HepG2 (cell line): Measurements from ENCODE around the gene KHK. TPM values are rescaled to one million over a fixed set of nuclear protein-coding genes. Genes with fewer than 3 reads are reported as not detected.

Experiments
- AKAP8 ChIP-seq: sonication (generic); formaldehyde crosslinking; IDR thresholded peaks from 2 replicates; pipeline ENCODE4 v1.5.1; 2020; ENCODE audit warnings: mild to moderate bottlenecking, missing genetic modification reagents
- CHCHD3 ChIP-seq: sonication (generic); formaldehyde crosslinking; IDR thresholded peaks from 2 replicates; pipeline ENCODE4 v1.8.0; 2022; ENCODE audit warnings: mild to moderate bottlenecking, missing genetic modification reagents, moderate library complexity
- EEA1 ChIP-seq: sonication (generic); formaldehyde crosslinking; IDR thresholded peaks from 2 replicates; pipeline ENCODE4 v1.5.1; 2020; ENCODE audit warnings: mild to moderate bottlenecking, missing genetic modification reagents, borderline replicate concordance
- FLYWCH1 ChIP-seq: sonication (generic); formaldehyde crosslinking; IDR thresholded peaks from 2 replicates; pipeline ENCODE4 v1.8.1; 2023; ENCODE audit warnings: mild to moderate bottlenecking, missing genetic modification reagents
- FUBP1 ChIP-seq: sonication (generic); formaldehyde crosslinking; IDR thresholded peaks from 2 replicates; pipeline ENCODE4 v1.5.1; 2020; ENCODE audit warnings: missing genetic modification reagents, mild to moderate bottlenecking, borderline replicate concordance
- HNRNPLL ChIP-seq: fragments of 200-400 bp; formaldehyde crosslinking; IDR thresholded peaks from 2 replicates; pipeline ENCODE4 v1.6.1; 2017; ENCODE audit warnings: mild to moderate bottlenecking, low read depth, low read length; ENCODE audit not compliant: poor library complexity, severe bottlenecking
- IRX3 ChIP-seq: sonication (generic); formaldehyde crosslinking; IDR thresholded peaks from 2 replicates; pipeline ENCODE4 v1.8.1; 2023; ENCODE audit warnings: mild to moderate bottlenecking, low read depth, missing genetic modification reagents, borderline replicate concordance
- KMT2A ChIP-seq: sonication (generic); formaldehyde crosslinking; IDR thresholded peaks from 2 replicates; pipeline ENCODE4 v1.4.0; 2020; ENCODE audit warnings: missing genetic modification reagents
- MBNL3 ChIP-seq: fragments of 250-450 bp; sonication (Bioruptor Pico); conservative IDR thresholded peaks from 2 replicates; pipeline ENCODE4 v1.8.0; 2022; ENCODE audit warnings: mild to moderate bottlenecking, inconsistent platforms
- SNAPC2 ChIP-seq: sonication (generic); formaldehyde crosslinking; IDR thresholded peaks from 2 replicates; pipeline ENCODE4 v1.8.1; 2022; ENCODE audit warnings: mild to moderate bottlenecking, missing genetic modification reagents
- SP5 ChIP-seq: IDR thresholded peaks from 2 replicates; pipeline ENCODE4 v1.6.1; 2016; ENCODE audit warnings: low read depth, borderline replicate concordance
- SRSF1 ChIP-seq: fragments of 200-400 bp; formaldehyde crosslinking; optimal IDR thresholded peaks from 2 replicates; pipeline ENCODE3; 2017; ENCODE audit warnings: mild to moderate bottlenecking, low read depth, low read length, moderate library complexity
- TAF1 ChIP-seq: sonication (generic); formaldehyde crosslinking; IDR thresholded peaks from 2 replicates; pipeline ENCODE4 v1.4.0; 2020; ENCODE audit warnings: missing genetic modification reagents
- TARDBP ChIP-seq: sonication (generic); formaldehyde crosslinking; IDR thresholded peaks from 2 replicates; pipeline ENCODE4 v1.8.0; 2022; ENCODE audit warnings: mild to moderate bottlenecking, missing genetic modification reagents
- TRAFD1 ChIP-seq: sonication (generic); formaldehyde crosslinking; IDR thresholded peaks from 2 replicates; pipeline ENCODE4 v1.5.1; 2020; ENCODE audit warnings: missing genetic modification reagents, mild to moderate bottlenecking, borderline replicate concordance
- TSC22D2 ChIP-seq: sonication (generic); formaldehyde crosslinking; IDR thresholded peaks from 2 replicates; pipeline ENCODE4 v1.5.1; 2020; ENCODE audit warnings: missing genetic modification reagents, mild to moderate bottlenecking, borderline replicate concordance
- ZBTB14 ChIP-seq: sonication (generic); formaldehyde crosslinking; IDR thresholded peaks from 2 replicates; pipeline ENCODE4 v1.4.0; 2020; ENCODE audit warnings: missing genetic modification reagents
- ZNF235 ChIP-seq: sonication (generic); formaldehyde crosslinking; IDR thresholded peaks from 2 replicates; pipeline ENCODE4 v1.8.1; 2023; ENCODE audit warnings: mild to moderate bottlenecking, missing genetic modification reagents, borderline replicate concordance
- ZNF274 ChIP-seq: sonication (generic); formaldehyde crosslinking; IDR thresholded peaks from 2 replicates; pipeline ENCODE4 v1.5.1; 2020; ENCODE audit warnings: mild to moderate bottlenecking, missing genetic modification reagents
- ZNF329 ChIP-seq: sonication (generic); formaldehyde crosslinking; IDR thresholded peaks from 2 replicates; pipeline ENCODE4 v1.9.0; 2021; ENCODE audit warnings: low read depth, mild to moderate bottlenecking, missing genetic modification reagents
- ZNF577 ChIP-seq: sonication (generic); formaldehyde crosslinking; IDR thresholded peaks from 2 replicates; pipeline ENCODE4 v1.4.0; 2020; ENCODE audit warnings: mild to moderate bottlenecking, low read depth, missing genetic modification reagents, borderline replicate concordance
- ZNF598 ChIP-seq: sonication (generic); formaldehyde crosslinking; IDR thresholded peaks from 2 replicates; pipeline ENCODE4 v1.5.1; 2020; ENCODE audit warnings: mild to moderate bottlenecking, missing genetic modification reagents, borderline replicate concordance
- ZNF670 ChIP-seq: sonication (generic); formaldehyde crosslinking; IDR thresholded peaks from 2 replicates; pipeline ENCODE4 v1.8.0; 2022; ENCODE audit warnings: mild to moderate bottlenecking, missing genetic modification reagents, borderline replicate concordance
- ZNF772 ChIP-seq: sonication (generic); formaldehyde crosslinking; IDR thresholded peaks from 2 replicates; pipeline ENCODE4 v1.5.0; 2020; ENCODE audit warnings: mild to moderate bottlenecking, missing genetic modification reagents
- ZNF83 ChIP-seq: sonication (generic); formaldehyde crosslinking; IDR thresholded peaks from 2 replicates; pipeline ENCODE4 v1.4.0; 2020; ENCODE audit warnings: missing genetic modification reagents, mild to moderate bottlenecking, borderline replicate concordance
- ZSCAN31 ChIP-seq: sonication (generic); formaldehyde crosslinking; IDR thresholded peaks from 2 replicates; pipeline ENCODE4 v1.5.0; 2020; ENCODE audit warnings: low read depth, mild to moderate bottlenecking, missing genetic modification reagents
- polyA plus RNA-seq, 8 experiments: library from polyadenylated mRNA; depleted of rRNA in 3 of 8; stranded (reverse) in 7 of 8; unstranded in 1 of 8; fragments of >200 nt; fragmentation: Illumina TruSeq in 4 of 8; extraction: Trizol in 4 of 8; gene quantifications; 2 replicates each; pipeline versions ENCODE4 v1.2.1 to v1.2.3, GENCODE V29; 2011 to 2016; ENCODE audit warnings: low read depth in 4 of 8, missing spikeins in 1 of 8, mixed read lengths in 1 of 8; ENCODE audit not compliant: insufficient read depth in 1 of 8
- total RNA-seq, 5 experiments: library from RNA; depleted of rRNA; stranded (reverse); fragments of >200 nt; fragmentation: Illumina TruSeq; extraction: Trizol; gene quantifications; 2 replicates each; pipeline ENCODE4 v1.2.3, GENCODE V29; 2016; ENCODE audit warnings: low read depth in 1 of 5

KHK gene
- total and polyA plus RNA-seq, 2 of the 13 experiments (the other 11 are each of a cell fraction or from before 2014, with no cell fraction given): 40.9 to 99.2 TPM

DNA sequence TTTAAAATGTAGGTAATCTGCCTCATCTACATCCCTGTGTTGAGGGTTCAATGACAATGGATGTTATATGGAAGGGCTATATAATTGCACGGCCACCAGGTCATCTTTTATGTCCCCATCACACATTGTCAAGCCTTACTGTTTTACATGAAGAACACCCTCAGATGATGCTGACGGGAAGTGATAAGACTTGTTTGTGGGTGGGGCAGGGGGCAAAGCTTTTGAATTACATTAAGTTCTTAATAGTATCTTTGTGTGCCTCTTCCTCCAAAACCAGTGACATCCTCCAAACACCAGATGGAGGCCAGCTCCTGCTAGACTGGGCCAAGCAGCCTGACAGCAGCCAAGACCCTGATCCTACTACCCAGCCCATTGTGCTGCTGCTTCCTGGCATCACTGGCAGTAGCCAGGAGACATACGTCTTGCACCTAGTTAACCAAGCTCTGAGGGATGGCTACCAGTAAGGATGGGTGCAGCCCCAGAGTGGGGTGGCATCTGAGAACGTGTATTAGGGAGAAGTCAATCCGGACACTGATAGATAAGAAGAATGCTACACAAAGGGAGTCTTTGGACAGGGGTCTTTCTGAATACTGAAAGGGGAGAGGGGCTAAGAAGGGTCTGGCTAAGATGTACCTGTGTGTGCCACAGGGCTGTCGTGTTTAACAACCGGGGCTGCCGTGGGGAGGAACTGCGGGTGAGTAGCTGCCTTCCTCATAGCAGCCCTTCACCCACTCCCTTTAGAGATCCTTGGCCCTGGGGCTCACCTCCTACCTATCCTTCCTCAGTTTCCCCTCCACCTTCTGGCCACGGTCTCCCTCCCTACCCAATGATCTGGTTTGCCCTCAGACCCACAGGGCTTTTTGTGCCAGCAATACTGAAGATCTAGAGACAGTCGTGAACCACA, 42.3 kb downstream of the KHK start (continued):
- TF ChIP-seq HNRNPLL: no peak
- 0 out of 2 replicates have a peak, but pooled peaks have one; percentile 42 for TF ChIP-seq FLYWCH1 (CRISPR knock-in tag)
- no peak for TF ChIP-seq MBNL3 (CRISPR knock-in tag)
- no peak for TF ChIP-seq SRSF1
- no peak for TF ChIP-seq ZBTB14 (CRISPR knock-in tag)
- no peak for TF ChIP-seq TSC22D2
- TF ChIP-seq TRAFD1 (CRISPR knock-in tag): no peak
- TF ChIP-seq SP5 (CRISPR knock-in tag): no peak
- TF ChIP-seq EEA1 (CRISPR knock-in tag): no peak
- no peak for TF ChIP-seq KMT2A
- TF ChIP-seq FUBP1 (CRISPR knock-in tag): no peak
- no peak for TF ChIP-seq SNAPC2 (CRISPR knock-in tag)
- no peak for TF ChIP-seq TARDBP (CRISPR knock-in tag)
- TF ChIP-seq CHCHD3 (CRISPR knock-in tag): no peak
- no peak for TF ChIP-seq ZNF274
- no peak for TF ChIP-seq ZSCAN31
- TF ChIP-seq AKAP8 (CRISPR knock-in tag): peak; percentile 31
- TF ChIP-seq ZNF577: no peak
- no peak for TF ChIP-seq TAF1
- no peak for TF ChIP-seq ZNF83
- no peak for TF ChIP-seq ZNF670
- no peak for TF ChIP-seq ZNF598 (CRISPR knock-in tag)
- TF ChIP-seq ZNF772 (CRISPR knock-in tag): no peak; the same call in 1 of the 2 replicates
- TF ChIP-seq ZNF329 (CRISPR knock-in tag): 0 out of 2 replicates have a peak, but pooled peaks have one; percentile 40
- no peak for TF ChIP-seq ZNF235
- no peak for TF ChIP-seq IRX3
